Measurements from ENCODE around the gene CHSY1. TPM values are rescaled to one million over a fixed set of nuclear protein-coding genes. Genes with fewer than 3 reads are reported as not detected.

Gene CHSY1
- total and polyA plus RNA-seq, 10 of the 15 experiments (the other 5 are each of a cell fraction or from before 2014, with no cell fraction given), result 1.4 to 31.2 (median 10.5) TPM

DNA sequence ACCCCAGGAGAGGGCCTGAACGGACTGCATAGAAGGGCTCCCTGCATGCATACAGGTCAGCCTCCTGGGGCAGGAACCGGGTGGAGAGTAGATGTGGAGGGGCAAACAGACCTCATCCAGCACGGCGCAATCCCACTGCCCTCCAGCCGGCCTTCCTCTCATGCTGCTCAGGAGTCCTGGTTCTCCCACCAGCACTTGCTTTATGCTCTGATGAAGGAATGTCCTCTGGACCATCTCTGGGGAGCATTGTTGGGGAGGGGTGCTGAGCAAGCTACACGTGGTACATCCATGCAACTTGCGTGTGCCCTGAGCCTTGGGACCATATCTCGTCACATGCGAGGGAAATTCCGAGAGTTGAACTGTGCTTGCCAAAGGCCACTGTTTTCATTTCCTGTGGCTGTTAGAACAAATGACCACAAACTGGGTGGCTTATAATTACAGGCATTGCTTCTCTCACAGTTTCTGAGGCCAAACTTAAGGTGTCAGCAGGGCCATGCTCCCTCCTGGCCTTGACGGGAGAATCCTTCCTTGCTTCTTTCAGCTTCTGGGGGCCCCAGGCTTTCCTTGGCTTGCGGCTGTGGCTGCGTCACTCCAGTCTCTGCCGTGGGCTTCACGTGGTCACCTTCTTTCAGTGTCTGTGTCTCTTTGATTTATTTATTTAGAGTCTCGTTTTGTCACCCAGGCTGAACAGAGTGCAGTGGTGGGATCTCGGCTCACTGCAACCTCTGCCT is 13.2 kb upstream of the CHSY1 start (continued):
- TF ChIP-seq, protein P1, sequence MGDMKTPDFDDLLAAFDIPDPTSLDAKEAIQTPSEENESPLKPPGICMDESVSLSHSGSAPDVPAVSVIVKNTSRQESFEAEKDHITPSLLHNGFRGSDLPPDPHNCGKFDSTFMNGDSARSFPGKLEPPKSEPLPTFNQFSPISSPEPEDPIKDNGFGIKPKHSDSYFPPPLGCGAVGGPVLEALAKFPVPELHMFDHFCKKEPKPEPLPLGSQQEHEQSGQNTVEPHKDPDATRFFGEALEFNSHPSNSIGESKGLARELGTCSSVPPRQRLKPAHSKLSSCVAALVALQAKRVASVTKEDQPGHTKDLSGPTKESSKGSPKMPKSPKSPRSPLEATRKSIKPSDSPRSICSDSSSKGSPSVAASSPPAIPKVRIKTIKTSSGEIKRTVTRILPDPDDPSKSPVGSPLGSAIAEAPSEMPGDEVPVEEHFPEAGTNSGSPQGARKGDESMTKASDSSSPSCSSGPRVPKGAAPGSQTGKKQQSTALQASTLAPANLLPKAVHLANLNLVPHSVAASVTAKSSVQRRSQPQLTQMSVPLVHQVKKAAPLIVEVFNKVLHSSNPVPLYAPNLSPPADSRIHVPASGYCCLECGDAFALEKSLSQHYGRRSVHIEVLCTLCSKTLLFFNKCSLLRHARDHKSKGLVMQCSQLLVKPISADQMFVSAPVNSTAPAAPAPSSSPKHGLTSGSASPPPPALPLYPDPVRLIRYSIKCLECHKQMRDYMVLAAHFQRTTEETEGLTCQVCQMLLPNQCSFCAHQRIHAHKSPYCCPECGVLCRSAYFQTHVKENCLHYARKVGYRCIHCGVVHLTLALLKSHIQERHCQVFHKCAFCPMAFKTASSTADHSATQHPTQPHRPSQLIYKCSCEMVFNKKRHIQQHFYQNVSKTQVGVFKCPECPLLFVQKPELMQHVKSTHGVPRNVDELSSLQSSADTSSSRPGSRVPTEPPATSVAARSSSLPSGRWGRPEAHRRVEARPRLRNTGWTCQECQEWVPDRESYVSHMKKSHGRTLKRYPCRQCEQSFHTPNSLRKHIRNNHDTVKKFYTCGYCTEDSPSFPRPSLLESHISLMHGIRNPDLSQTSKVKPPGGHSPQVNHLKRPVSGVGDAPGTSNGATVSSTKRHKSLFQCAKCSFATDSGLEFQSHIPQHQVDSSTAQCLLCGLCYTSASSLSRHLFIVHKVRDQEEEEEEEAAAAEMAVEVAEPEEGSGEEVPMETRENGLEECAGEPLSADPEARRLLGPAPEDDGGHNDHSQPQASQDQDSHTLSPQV (IDR thresholded peaks at IDR 0.05), result 0 out of 2 replicates have a peak, but pooled peaks have one; percentile 62
- TF ChIP-seq TARDBP (IDR thresholded peaks at IDR 0.05; ENCODE audit: borderline replicate concordance), result no peak
- no peak for TF ChIP-seq RAD21 (IDR thresholded peaks at IDR 0.05; ENCODE audit: insufficient read depth, low read depth, low read length)
- TF ChIP-seq SP1 (IDR thresholded peaks at IDR 0.05; ENCODE audit: low read depth, low read length), result peak; percentile 83
- TF ChIP-seq IKZF2 (IDR thresholded peaks at IDR 0.05), result peak; percentile 88 to 91
- no peak for TF ChIP-seq CBX5 (IDR thresholded peaks at IDR 0.05; ENCODE audit: low read depth)
- TF ChIP-seq SRF (IDR thresholded peaks at IDR 0.05; ENCODE audit: low read depth in 2 of 2, low read length in 2 of 2), result no peak
- TF ChIP-seq NR2F1 (conservative IDR thresholded peaks at IDR 0.05), result peak; percentile 98
- peak; percentile 90 to 92 for TF ChIP-seq BHLHE40 (IDR thresholded peaks at IDR 0.05; ENCODE audit: borderline replicate concordance in 1 of 2, low read depth in 2 of 2, low read length in 1 of 2)
- TF ChIP-seq, protein P2, sequence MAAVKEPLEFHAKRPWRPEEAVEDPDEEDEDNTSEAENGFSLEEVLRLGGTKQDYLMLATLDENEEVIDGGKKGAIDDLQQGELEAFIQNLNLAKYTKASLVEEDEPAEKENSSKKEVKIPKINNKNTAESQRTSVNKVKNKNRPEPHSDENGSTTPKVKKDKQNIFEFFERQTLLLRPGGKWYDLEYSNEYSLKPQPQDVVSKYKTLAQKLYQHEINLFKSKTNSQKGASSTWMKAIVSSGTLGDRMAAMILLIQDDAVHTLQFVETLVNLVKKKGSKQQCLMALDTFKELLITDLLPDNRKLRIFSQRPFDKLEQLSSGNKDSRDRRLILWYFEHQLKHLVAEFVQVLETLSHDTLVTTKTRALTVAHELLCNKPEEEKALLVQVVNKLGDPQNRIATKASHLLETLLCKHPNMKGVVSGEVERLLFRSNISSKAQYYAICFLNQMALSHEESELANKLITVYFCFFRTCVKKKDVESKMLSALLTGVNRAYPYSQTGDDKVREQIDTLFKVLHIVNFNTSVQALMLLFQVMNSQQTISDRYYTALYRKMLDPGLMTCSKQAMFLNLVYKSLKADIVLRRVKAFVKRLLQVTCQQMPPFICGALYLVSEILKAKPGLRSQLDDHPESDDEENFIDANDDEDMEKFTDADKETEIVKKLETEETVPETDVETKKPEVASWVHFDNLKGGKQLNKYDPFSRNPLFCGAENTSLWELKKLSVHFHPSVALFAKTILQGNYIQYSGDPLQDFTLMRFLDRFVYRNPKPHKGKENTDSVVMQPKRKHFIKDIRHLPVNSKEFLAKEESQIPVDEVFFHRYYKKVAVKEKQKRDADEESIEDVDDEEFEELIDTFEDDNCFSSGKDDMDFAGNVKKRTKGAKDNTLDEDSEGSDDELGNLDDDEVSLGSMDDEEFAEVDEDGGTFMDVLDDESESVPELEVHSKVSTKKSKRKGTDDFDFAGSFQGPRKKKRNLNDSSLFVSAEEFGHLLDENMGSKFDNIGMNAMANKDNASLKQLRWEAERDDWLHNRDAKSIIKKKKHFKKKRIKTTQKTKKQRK (IDR thresholded peaks at IDR 0.05; ENCODE audit: low read depth, low read length), result no peak
- TF ChIP-seq TCF12 (IDR thresholded peaks at IDR 0.05; ENCODE audit: low read depth, low read length), result peak; percentile 58; the same call in 1 of the 2 replicates
- TF ChIP-seq ZSCAN29 (IDR thresholded peaks at IDR 0.05), result no peak
- peak; percentile 67; the same call in 1 of the 2 replicates for TF ChIP-seq POLR2AphosphoS5 (IDR thresholded peaks at IDR 0.05; ENCODE audit: low read length)
- TF ChIP-seq CREM (IDR thresholded peaks at IDR 0.05; ENCODE audit: low read depth), result peak; percentile 66; the same call in 1 of the 2 replicates
- TF ChIP-seq MXI1 (IDR thresholded peaks at IDR 0.05; ENCODE audit: low read depth, low read length), result peak; percentile 60
- TF ChIP-seq ASH2L (IDR thresholded peaks at IDR 0.05; ENCODE audit: borderline replicate concordance, low read depth), result peak; percentile 79; the same call in 1 of the 2 replicates
- TF ChIP-seq, protein P3, sequence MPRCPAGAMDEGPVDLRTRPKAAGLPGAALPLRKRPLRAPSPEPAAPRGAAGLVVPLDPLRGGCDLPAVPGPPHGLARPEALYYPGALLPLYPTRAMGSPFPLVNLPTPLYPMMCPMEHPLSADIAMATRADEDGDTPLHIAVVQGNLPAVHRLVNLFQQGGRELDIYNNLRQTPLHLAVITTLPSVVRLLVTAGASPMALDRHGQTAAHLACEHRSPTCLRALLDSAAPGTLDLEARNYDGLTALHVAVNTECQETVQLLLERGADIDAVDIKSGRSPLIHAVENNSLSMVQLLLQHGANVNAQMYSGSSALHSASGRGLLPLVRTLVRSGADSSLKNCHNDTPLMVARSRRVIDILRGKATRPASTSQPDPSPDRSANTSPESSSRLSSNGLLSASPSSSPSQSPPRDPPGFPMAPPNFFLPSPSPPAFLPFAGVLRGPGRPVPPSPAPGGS (IDR thresholded peaks at IDR 0.05; ENCODE audit: borderline replicate concordance, insufficient read depth, low read depth, low read length, poor library complexity, severe bottlenecking), result peak; percentile 32
- peak; percentile 66 for TF ChIP-seq KLF5 (IDR thresholded peaks at IDR 0.05; ENCODE audit: partially characterized antibody)
- TF ChIP-seq, protein P4, sequence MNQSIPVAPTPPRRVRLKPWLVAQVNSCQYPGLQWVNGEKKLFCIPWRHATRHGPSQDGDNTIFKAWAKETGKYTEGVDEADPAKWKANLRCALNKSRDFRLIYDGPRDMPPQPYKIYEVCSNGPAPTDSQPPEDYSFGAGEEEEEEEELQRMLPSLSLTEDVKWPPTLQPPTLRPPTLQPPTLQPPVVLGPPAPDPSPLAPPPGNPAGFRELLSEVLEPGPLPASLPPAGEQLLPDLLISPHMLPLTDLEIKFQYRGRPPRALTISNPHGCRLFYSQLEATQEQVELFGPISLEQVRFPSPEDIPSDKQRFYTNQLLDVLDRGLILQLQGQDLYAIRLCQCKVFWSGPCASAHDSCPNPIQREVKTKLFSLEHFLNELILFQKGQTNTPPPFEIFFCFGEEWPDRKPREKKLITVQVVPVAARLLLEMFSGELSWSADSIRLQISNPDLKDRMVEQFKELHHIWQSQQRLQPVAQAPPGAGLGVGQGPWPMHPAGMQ (IDR thresholded peaks at IDR 0.05; ENCODE audit: borderline replicate concordance), result no peak
- 0 out of 2 replicates have a peak, but pooled peaks have one; percentile 55 for TF ChIP-seq SMARCA5 (IDR thresholded peaks at IDR 0.05)

Measured in GM12878 (cell line).